Osteocyte (in vitro differentiated cells): ENCODE data around the gene SNRNP35. TPM values are rescaled to one million over a fixed set of nuclear protein-coding genes. Genes with fewer than 3 reads are reported as not detected.
A peak's percentile ranks its signal among the peaks of the same experiment; 100 is the strongest.

Experiments used
- DNase-seq: peaks from one replicate; pipeline ENCODE4 v3.0.0; 2021; ENCODE audit warnings: mixed read lengths; ENCODE audit not compliant: unreplicated experiment; ENCODE audit errors: extremely low spot score
- H3K27ac Mint-ChIP-seq: one replicate; pipeline ENCODE4 v1.8.0; 2021; ENCODE audit warnings: mild to moderate bottlenecking, mixed read lengths; ENCODE audit not compliant: unreplicated experiment
- H3K27me3 Mint-ChIP-seq: one replicate; pipeline ENCODE4 v1.8.0; 2021; ENCODE audit warnings: mixed read lengths; ENCODE audit not compliant: unreplicated experiment
- H3K36me3 Mint-ChIP-seq: one replicate; pipeline ENCODE4 v1.8.0; 2021; ENCODE audit warnings: mixed read lengths; ENCODE audit not compliant: unreplicated experiment
- H3K4me1 Mint-ChIP-seq: one replicate; pipeline ENCODE4 v1.8.0; 2021; ENCODE audit warnings: mixed read lengths; ENCODE audit not compliant: unreplicated experiment
- H3K4me3 Mint-ChIP-seq: one replicate; pipeline ENCODE4 v1.8.0; 2021; ENCODE audit warnings: mild to moderate bottlenecking, moderate library complexity, mixed read lengths; ENCODE audit not compliant: unreplicated experiment
- H3K9me3 Mint-ChIP-seq: one replicate; pipeline ENCODE4 v1.8.0; 2021; ENCODE audit warnings: mixed read lengths; ENCODE audit not compliant: unreplicated experiment
- total RNA-seq: library from RNA; stranded (reverse); gene quantifications from 2 replicates; pipeline ENCODE4 v1.2.1, GENCODE V29; 2021
- TF ChIP-seq, protein P1 (sequence below): fragments of 200-600 bp; sonication (generic); IDR thresholded peaks from 2 replicates; pipeline ENCODE4 v1.5.0; 2021; ENCODE audit warnings: antibody characterized with exemption, mild to moderate bottlenecking, moderate library complexity

Gene SNRNP35
- total RNA-seq, 1 donor from 2014 or later: 21.6 TPM

DNA sequence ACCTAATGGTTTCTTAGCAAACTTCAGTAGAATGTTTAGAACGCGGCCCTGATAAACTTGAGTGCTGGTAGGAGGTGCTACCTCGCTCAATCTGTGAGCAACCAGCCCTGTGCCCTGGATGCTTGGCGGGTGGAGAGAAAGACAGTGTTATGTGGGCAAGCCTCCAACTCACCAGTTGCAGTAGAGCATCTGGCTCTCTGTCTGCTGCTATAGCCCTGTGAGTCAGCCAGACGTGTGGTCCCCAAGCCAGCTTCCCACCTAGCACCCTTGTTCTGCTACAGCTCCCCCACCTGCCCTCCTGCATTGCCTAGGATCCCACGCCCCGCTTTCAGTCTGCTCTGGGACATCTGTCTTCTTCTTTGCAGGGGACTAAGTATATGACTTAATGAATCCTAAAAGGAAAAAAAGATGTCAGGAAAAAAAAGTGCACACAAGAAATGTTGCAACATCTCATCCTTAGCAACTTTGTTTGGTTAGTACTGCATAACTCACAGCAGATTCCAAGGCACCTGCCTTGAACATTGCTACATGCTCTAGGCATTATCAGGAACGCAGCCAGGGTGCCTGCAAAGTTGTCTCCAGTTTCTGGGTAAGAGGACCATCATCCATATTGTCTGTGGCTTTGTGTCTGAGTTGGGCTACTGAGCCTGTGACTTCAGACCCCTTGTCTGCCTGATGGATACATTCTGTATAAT, 13.6 kb downstream of the SNRNP35 start:
- Mint-ChIP-seq H3K27ac (no peak overlapping the region), H3K36me3 (peaks cover 26% of the 10 kb centered on the region)

DNA sequence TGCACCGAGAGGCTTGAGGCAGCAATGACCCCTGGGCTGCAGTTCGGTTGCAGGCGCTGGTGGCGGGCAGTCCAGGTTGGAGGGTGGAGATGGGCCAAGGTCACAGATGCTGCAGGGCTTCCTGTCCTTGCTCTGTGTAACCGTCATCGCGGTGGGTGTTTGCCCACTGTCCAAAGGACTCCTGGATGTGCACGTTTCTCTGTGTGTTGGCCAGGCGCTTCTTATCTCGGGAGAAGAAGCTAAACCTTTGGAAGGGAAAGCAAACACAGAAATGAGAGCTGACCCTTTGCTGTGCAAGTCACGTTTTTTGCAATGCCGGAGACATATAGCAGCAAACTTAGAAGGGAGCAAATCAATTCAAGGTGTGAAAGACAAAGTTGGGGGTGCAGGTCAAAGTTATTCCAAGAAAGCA, 14.5 kb downstream of the SNRNP35 start:
- Mint-ChIP-seq H3K4me1 (no peaks in the 10 kb centered on the region), H3K27me3 (no peaks in the 10 kb centered on the region), H3K9me3 (no peaks in the 10 kb centered on the region), H3K4me3 (no peak overlapping the region), H3K36me3 (peaks cover 31% of the 10 kb centered on the region), H3K27ac (no peak overlapping the region)
- TF ChIP-seq, protein P1, sequence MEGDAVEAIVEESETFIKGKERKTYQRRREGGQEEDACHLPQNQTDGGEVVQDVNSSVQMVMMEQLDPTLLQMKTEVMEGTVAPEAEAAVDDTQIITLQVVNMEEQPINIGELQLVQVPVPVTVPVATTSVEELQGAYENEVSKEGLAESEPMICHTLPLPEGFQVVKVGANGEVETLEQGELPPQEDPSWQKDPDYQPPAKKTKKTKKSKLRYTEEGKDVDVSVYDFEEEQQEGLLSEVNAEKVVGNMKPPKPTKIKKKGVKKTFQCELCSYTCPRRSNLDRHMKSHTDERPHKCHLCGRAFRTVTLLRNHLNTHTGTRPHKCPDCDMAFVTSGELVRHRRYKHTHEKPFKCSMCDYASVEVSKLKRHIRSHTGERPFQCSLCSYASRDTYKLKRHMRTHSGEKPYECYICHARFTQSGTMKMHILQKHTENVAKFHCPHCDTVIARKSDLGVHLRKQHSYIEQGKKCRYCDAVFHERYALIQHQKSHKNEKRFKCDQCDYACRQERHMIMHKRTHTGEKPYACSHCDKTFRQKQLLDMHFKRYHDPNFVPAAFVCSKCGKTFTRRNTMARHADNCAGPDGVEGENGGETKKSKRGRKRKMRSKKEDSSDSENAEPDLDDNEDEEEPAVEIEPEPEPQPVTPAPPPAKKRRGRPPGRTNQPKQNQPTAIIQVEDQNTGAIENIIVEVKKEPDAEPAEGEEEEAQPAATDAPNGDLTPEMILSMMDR: no peak
- DNase-seq: no peak

More for the DNA sequence above, 13.6 kb downstream of the SNRNP35 start:
- Mint-ChIP-seq H3K27me3 (no peaks in the 10 kb centered on the region), H3K9me3 (no peaks in the 10 kb centered on the region), H3K4me3 (no peak overlapping the region), H3K4me1 (no peaks in the 10 kb centered on the region)
- no peak for DNase-seq
- TF ChIP-seq, protein P1: no peak

DNA sequence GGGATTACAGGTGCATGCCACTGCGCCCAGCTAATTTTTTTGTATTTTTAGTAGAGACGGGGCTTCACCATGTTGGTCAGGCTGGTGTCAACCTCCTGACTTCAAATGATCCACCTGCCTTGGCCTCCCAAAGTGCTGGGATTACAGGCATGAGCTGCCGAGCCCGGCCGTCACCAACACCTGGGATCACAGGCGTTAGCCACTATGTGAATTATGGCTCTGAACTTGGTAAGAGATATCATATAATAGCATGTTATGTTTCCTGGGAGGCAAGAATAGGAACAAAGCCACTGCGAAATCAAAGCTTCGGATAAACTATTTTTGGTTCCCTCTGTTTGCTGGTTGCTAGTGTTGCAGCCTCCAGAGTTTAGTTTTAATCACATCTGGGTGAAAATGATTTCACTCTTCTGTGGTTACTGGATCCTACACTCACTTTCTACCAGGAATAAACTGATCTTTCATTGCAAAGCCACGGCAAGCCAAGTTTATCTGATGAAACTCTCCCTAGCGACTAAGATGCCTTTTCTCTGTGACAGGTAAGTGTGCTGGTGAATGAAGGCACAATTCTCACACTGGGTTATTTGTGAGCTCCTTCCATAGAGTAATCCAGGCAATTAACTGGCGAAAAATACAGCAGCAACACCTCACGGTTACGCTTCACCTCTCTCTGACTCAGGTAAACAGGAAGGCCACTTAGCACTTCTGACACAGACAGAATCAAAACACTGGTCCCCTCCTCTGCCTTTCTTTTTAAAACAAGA, 16.7 kb downstream of the SNRNP35 start:
- Mint-ChIP-seq H3K4me3 (no peak overlapping the region), H3K27ac (no peak overlapping the region), H3K36me3 (peaks cover 31% of the 10 kb centered on the region), H3K27me3 (no peaks in the 10 kb centered on the region), H3K9me3 (no peaks in the 10 kb centered on the region), H3K4me1 (peaks cover 12% of the 10 kb centered on the region)
- TF ChIP-seq, protein P1: no peak
- DNase-seq: no peak

DNA sequence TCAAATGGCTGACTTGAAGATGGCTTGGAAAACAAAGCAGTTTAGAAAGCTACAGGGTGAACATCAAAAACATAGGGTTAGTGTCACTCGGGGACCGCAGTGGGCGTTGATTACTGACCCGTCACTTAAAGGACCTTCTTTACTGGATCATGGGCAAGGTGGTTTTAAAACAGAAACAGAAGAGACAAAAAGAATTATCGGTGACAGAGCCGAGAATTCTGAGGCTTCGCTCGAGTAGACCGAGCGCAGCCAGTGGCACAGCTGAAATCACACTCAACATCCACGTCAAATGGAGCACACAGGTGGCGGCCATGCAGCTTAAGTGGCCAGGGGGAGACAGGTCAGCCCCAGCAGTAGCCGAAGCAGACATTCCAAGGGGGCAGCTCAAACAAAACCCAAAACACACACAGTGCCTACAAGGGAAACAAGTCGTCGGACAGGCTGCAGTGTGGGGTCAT, 17.3 kb downstream of the SNRNP35 start:
- TF ChIP-seq, protein P1: no peak
- H3K9me3 Mint-ChIP-seq: no peaks in the 10 kb centered on the region
- no peaks in the 10 kb centered on the region for H3K27me3 Mint-ChIP-seq
- H3K27ac Mint-ChIP-seq: no peak overlapping the region
- H3K4me3 Mint-ChIP-seq: no peak overlapping the region
- H3K4me1 Mint-ChIP-seq: peaks cover 13% of the 10 kb centered on the region
- peaks cover 31% of the 10 kb centered on the region for H3K36me3 Mint-ChIP-seq
- DNase-seq: no peak

DNA sequence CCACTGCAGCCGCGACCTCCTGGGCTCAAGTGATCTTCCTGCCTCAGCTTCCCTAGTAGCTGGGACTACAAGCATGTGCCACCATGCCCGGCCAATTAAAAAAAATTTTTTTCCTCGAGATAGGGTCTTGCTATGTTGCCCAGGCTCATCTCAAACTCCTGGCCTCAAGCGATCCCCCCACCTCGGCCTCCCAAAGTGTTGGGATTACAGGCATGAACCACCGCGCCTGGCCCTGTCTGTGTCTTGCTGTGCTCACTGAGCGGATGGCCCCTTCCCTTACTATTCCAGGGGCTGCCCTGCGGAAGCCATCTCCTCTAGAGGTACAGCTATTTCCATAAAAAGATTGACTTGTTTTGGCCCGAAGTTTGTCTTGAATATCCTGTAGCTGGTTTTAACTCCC, 20.1 kb downstream of the SNRNP35 start:
- no peaks in the 10 kb centered on the region for H3K9me3 Mint-ChIP-seq

More for the DNA sequence above, 20.1 kb downstream of the SNRNP35 start:
- Mint-ChIP-seq H3K27me3 (no peaks in the 10 kb centered on the region), H3K36me3 (peaks cover 24% of the 10 kb centered on the region), H3K27ac (peak overlapping the region; percentile 94), H3K4me1 (peaks cover 15% of the 10 kb centered on the region), H3K4me3 (no peak overlapping the region)
- TF ChIP-seq, protein P1: no peak
- DNase-seq: no peak
